ENCODE data around the gene SLC35B1. TPM values are rescaled to one million over a fixed set of nuclear protein-coding genes. Genes with fewer than 3 reads are reported as not detected.
A peak's percentile ranks its signal among the peaks of the same experiment; 100 is the strongest.

Gene SLC35B1
- total RNA-seq, 1 donor from 2014 or later: 53.4 TPM

GRCh38 chr17:49723423-49723822 lies 15.7 kb upstream of the SLC35B1 start:
- Histone ChIP-seq H3K4me1 (peaks cover 66% of the 10 kb centered on the region), H3K36me3 (peaks cover 34% of the 10 kb centered on the region), H3K27ac (replicated peaks) (peak overlapping the region; percentile 84), H3K4me3 (no peak overlapping the region), H3K27me3 (ENCODE audit: low read depth) (no peaks in the 10 kb centered on the region), H3K9me3 (replicated peaks) (no peaks in the 10 kb centered on the region)
- DNase-seq: peak; percentile 83
- intact Hi-C loops (cut with micrococcal nuclease): no loop called here
- TF ChIP-seq, protein P1, sequence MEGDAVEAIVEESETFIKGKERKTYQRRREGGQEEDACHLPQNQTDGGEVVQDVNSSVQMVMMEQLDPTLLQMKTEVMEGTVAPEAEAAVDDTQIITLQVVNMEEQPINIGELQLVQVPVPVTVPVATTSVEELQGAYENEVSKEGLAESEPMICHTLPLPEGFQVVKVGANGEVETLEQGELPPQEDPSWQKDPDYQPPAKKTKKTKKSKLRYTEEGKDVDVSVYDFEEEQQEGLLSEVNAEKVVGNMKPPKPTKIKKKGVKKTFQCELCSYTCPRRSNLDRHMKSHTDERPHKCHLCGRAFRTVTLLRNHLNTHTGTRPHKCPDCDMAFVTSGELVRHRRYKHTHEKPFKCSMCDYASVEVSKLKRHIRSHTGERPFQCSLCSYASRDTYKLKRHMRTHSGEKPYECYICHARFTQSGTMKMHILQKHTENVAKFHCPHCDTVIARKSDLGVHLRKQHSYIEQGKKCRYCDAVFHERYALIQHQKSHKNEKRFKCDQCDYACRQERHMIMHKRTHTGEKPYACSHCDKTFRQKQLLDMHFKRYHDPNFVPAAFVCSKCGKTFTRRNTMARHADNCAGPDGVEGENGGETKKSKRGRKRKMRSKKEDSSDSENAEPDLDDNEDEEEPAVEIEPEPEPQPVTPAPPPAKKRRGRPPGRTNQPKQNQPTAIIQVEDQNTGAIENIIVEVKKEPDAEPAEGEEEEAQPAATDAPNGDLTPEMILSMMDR (IDR thresholded peaks at IDR 0.05; ENCODE audit: borderline replicate concordance): no peak

DNA sequence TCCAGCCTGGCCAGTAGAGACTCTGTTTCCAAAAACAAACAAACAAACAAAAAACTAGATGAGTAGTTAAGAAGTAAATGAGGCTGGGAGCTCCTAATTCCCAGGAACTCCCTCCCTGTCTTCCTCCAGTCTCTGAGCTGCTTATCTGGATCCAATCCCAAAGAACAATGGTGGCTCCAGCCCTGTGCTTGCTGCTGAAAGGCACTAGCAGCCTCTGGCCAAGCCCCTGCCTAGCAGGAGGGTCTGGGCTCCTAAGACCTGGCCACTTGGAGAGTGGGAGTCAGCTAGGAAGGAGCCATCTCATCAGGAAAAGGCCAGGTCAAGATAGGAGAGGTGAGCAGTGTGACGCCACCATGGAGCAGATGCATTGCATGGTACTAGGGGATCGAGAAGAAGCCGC lies 14.3 kb upstream of the SLC35B1 start:
- TF ChIP-seq, protein P1 (IDR thresholded peaks at IDR 0.05; ENCODE audit: borderline replicate concordance): no peak
- no peaks in the 10 kb centered on the region for H3K27me3 ChIP-seq (ENCODE audit: low read depth)
- no peaks in the 10 kb centered on the region for H3K9me3 ChIP-seq (replicated peaks)
- DNase-seq: no peak
- H3K4me3 ChIP-seq: no peak overlapping the region
- H3K4me1 ChIP-seq: peaks cover 61% of the 10 kb centered on the region
- peak overlapping the region; percentile 84 for H3K27ac ChIP-seq (replicated peaks)
- peaks cover 46% of the 10 kb centered on the region for H3K36me3 ChIP-seq
- intact Hi-C loops (cut with micrococcal nuclease): no loop called here

GRCh38 chr17:49717371-49717861 lies 9.7 kb upstream of the SLC35B1 start:
- H3K9me3 ChIP-seq (replicated peaks): no peaks in the 10 kb centered on the region
- DNase-seq: no peak
- intact Hi-C loops (cut with micrococcal nuclease): no loop called here
- no peak overlapping the region for H3K4me3 ChIP-seq
- H3K27ac ChIP-seq (replicated peaks): peak overlapping the region; percentile 6
- peaks cover 65% of the 10 kb centered on the region for H3K36me3 ChIP-seq
- TF ChIP-seq, protein P1 (IDR thresholded peaks at IDR 0.05; ENCODE audit: borderline replicate concordance): no peak
- no peaks in the 10 kb centered on the region for H3K27me3 ChIP-seq (ENCODE audit: low read depth)
- peaks cover 40% of the 10 kb centered on the region for H3K4me1 ChIP-seq

- H3K4me3 ChIP-seq: no peak overlapping the region
- no peaks in the 10 kb centered on the region for H3K27me3 ChIP-seq (ENCODE audit: low read depth)
- DNase-seq: no peak
- peaks cover 69% of the 10 kb centered on the region for H3K36me3 ChIP-seq
- H3K27ac ChIP-seq (replicated peaks): peak overlapping the region; percentile 1
- TF ChIP-seq, protein P1 (IDR thresholded peaks at IDR 0.05; ENCODE audit: borderline replicate concordance): no peak
- no peaks in the 10 kb centered on the region for H3K9me3 ChIP-seq (replicated peaks)
- intact Hi-C loops (cut with micrococcal nuclease): no loop called here
- peaks cover 34% of the 10 kb centered on the region for H3K4me1 ChIP-seq
Measured at GRCh38 chr17:49716668-49717364, 9.1 kb upstream of the SLC35B1 start.

- H3K4me3 ChIP-seq: no peak overlapping the region
- no peaks in the 10 kb centered on the region for H3K9me3 ChIP-seq (replicated peaks)
- peaks cover 69% of the 10 kb centered on the region for H3K36me3 ChIP-seq
- no peak for DNase-seq
- no peaks in the 10 kb centered on the region for H3K27me3 ChIP-seq (ENCODE audit: low read depth)
- peak overlapping the region; percentile 14 for H3K27ac ChIP-seq (replicated peaks)
- peaks cover 28% of the 10 kb centered on the region for H3K4me1 ChIP-seq
- TF ChIP-seq, protein P1 (IDR thresholded peaks at IDR 0.05; ENCODE audit: borderline replicate concordance): no peak
- intact Hi-C loops (cut with micrococcal nuclease): no loop called here
Measured at GRCh38 chr17:49715717-49716279, 8.0 kb upstream of the SLC35B1 start.
